Mesothelial cell of epicardium (in vitro differentiated cells): ENCODE measurements around the gene ZMYM4. TPM values are rescaled to one million over a fixed set of nuclear protein-coding genes. Genes with fewer than 3 reads are reported as not detected.
"Not testable (repeated sequence)": the region's sequence is repeated elsewhere in the genome, so short reads cannot be mapped to it uniquely, and the experiment has no call there.

Experiments used
- DNase-seq, 2 experiments: peaks; one replicate each; pipeline ENCODE4 v3.0.0; 2021; ENCODE audit warnings: low spot score in 2 of 2; ENCODE audit not compliant: unreplicated experiment in 2 of 2
- H3K27ac Mint-ChIP-seq: 2 replicates; pipeline ENCODE4 v1.8.0; 2021; ENCODE audit warnings: mixed read lengths
- H3K27me3 Mint-ChIP-seq: 2 replicates; pipeline ENCODE4 v1.8.0; 2021; ENCODE audit warnings: low read depth, mixed read lengths
- H3K36me3 Mint-ChIP-seq: 2 replicates; pipeline ENCODE4 v1.8.0; 2021; ENCODE audit warnings: mixed read lengths
- H3K4me1 Mint-ChIP-seq: 2 replicates; pipeline ENCODE4 v1.8.0; 2021; ENCODE audit warnings: mixed read lengths
- H3K4me3 Mint-ChIP-seq: 2 replicates; pipeline ENCODE4 v1.8.0; 2021; ENCODE audit warnings: mild to moderate bottlenecking, moderate library complexity, mixed read lengths
- H3K9me3 Mint-ChIP-seq: 2 replicates; pipeline ENCODE4 v1.8.0; 2021; ENCODE audit warnings: mixed read lengths
- CTCF ChIP-seq: fragments of 200-600 bp; sonication (generic); IDR thresholded peaks from one replicate; pipeline ENCODE4 v1.5.0; 2021; ENCODE audit warnings: antibody characterized with exemption; ENCODE audit not compliant: unreplicated experiment
- total RNA-seq: library from RNA; stranded (reverse); gene quantifications from 3 replicates; pipeline ENCODE4 v1.2.1, GENCODE V29; 2021

Gene ZMYM4
- total RNA-seq, 1 donor from 2014 or later, result 91.3 TPM

GRCh38 chr1:35460796-35461195, 192.3 kb downstream of the ZMYM4 start:
- H3K4me3 Mint-ChIP-seq, result no peak overlapping the region
- peaks cover 9% of the 10 kb centered on the region for H3K4me1 Mint-ChIP-seq
- DNase-seq, result no peak
- H3K27ac Mint-ChIP-seq, result no peak overlapping the region
- H3K27me3 Mint-ChIP-seq, result no peaks in the 10 kb centered on the region
- peaks cover 15% of the 10 kb centered on the region for H3K9me3 Mint-ChIP-seq
- TF ChIP-seq CTCF, result no peak
- H3K36me3 Mint-ChIP-seq, result peaks cover 46% of the 10 kb centered on the region

GRCh38 chr1:35461966-35462651, 193.6 kb downstream of the ZMYM4 start:
- H3K36me3 Mint-ChIP-seq, result peaks cover 49% of the 10 kb centered on the region
- H3K4me3 Mint-ChIP-seq, result no peak overlapping the region
- DNase-seq, result no peak
- H3K27me3 Mint-ChIP-seq, result no peaks in the 10 kb centered on the region
- no peak overlapping the region for H3K27ac Mint-ChIP-seq
- H3K4me1 Mint-ChIP-seq, result peaks cover 9% of the 10 kb centered on the region
- TF ChIP-seq CTCF, result no peak
- H3K9me3 Mint-ChIP-seq, result peaks cover 19% of the 10 kb centered on the region

- H3K27ac Mint-ChIP-seq, result no peak overlapping the region
- peaks cover 54% of the 10 kb centered on the region for H3K36me3 Mint-ChIP-seq
- H3K9me3 Mint-ChIP-seq, result peaks cover 19% of the 10 kb centered on the region
- no peaks in the 10 kb centered on the region for H3K27me3 Mint-ChIP-seq
- no peak for DNase-seq
- H3K4me3 Mint-ChIP-seq, result no peak overlapping the region
- H3K4me1 Mint-ChIP-seq, result peaks cover 9% of the 10 kb centered on the region
- TF ChIP-seq CTCF, result no peak
These were observed 194.7 kb downstream of the ZMYM4 start for GRCh38 chr1:35463232-35463631.

GRCh38 chr1:35463749-35464148, 195.2 kb downstream of the ZMYM4 start:
- H3K4me1 Mint-ChIP-seq, DNase-seq, H3K4me3 Mint-ChIP-seq, H3K27ac Mint-ChIP-seq, H3K27me3 Mint-ChIP-seq: not testable (repeated sequence)
- H3K9me3 Mint-ChIP-seq, result peaks cover 19% of the 10 kb centered on the region
- peaks cover 58% of the 10 kb centered on the region for H3K36me3 Mint-ChIP-seq

- Mint-ChIP-seq H3K27me3 (no peaks in the 10 kb centered on the region), H3K27ac (no peak overlapping the region), H3K4me3 (no peak overlapping the region), H3K9me3 (peaks cover 19% of the 10 kb centered on the region), H3K4me1 (no peaks in the 10 kb centered on the region), H3K36me3 (peaks cover 66% of the 10 kb centered on the region)
- DNase-seq, result no peak
- TF ChIP-seq CTCF, result no peak
These were observed 197.6 kb downstream of the ZMYM4 start for GRCh38 chr1:35466120-35466519.

- no peak overlapping the region for H3K4me3 Mint-ChIP-seq
- no peak overlapping the region for H3K27ac Mint-ChIP-seq
- no peaks in the 10 kb centered on the region for H3K4me1 Mint-ChIP-seq
- no peak for DNase-seq
- no peak for TF ChIP-seq CTCF
- H3K9me3 Mint-ChIP-seq, result peaks cover under 1% of the 10 kb centered on the region
- H3K36me3 Mint-ChIP-seq, result peaks cover 49% of the 10 kb centered on the region
- H3K27me3 Mint-ChIP-seq, result no peaks in the 10 kb centered on the region
These were observed 202.6 kb downstream of the ZMYM4 start for GRCh38 chr1:35470977-35471613.
